ENCODE measurements around the gene CCN5.
"Not testable (repeated sequence)": the region's sequence is repeated elsewhere in the genome, so short reads cannot be mapped to it uniquely, and the experiment has no call there.

CCN5 gene, protein sequence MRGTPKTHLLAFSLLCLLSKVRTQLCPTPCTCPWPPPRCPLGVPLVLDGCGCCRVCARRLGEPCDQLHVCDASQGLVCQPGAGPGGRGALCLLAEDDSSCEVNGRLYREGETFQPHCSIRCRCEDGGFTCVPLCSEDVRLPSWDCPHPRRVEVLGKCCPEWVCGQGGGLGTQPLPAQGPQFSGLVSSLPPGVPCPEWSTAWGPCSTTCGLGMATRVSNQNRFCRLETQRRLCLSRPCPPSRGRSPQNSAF

DNA sequence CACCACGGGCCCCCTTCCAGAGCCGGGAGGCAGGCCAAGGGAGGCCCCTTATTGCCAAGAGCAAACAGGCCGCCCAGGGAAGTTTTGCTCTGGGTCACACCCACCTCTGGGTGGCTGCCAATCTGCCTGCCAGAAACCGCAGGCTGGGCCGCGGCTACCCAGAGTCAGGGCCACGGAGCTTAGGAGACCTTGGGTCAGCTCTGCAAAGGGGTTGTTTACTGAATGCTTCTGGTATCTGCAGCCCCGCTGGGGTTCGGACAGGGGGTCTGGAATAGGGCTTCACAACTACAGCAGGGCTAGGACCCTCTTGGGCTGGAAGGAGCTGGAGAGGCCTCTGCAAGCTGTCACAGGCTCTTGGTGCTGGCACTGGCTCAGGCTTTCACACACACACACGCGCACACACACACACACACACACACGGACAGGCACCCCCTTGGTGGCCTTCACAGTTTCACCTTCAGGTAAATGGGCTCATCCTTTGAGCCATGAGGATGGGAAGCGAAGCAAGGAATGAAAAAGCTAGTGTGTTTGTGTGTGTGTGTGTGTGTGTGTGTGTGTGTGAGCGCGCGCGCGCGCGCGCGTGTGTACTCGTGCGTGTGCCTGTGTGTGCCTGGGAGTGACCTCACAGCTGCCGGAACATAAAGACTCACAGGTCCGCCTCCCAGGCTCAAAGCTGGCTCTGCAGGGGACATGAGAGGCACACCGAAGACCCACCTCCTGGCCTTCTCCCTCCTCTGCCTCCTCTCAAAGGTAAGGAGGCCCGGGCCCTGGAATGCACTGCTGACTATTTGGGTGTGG, at the start of gene CCN5:
TSS of gene CCN5 (plus strand) at position 669 of the 798 bp plus-strand sequence. CDS start at position 691, 22 bp downstream.
- no peak for DNase-seq

DNA sequence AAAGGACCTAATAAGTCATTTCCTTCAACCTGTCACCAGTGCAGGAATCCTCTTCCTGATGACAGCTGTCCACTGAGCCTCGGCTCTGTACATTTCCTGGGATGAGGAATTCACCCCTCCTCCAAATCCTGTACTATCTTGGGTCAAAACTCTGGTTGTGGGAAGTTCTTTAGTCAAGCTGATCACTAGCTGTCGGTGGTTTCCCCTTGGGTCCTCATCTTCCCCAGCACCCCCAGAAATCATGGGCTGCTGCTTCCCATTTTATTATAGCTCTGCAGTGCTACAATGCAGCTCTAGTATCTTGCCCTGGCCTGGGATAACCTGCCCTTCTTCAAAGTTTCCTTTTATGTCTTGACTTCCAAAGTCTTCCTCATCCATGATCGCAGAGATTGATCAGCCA, 49.1 kb upstream of the CCN5 start:
- DNase-seq = no peak

DNA sequence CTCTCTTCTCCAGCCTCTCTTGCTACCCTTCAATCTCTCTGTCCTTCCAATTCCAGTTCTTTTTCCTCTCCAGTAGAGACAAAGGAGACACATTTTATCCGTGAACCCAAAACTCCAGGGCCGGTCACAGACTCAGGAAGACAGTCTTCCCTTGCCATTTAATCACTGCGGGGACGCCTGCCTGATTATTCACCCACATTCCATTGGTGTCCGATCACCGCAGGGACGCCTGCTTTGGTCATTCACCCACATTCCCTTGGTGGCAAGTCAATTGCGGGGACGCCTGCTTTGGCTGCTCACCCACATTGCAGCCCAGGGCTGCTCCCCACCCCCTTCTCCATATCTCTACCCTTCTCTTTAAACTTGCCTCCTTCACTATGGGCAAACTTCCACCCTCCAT, 44.3 kb upstream of the CCN5 start:
- not testable (repeated sequence) for DNase-seq

DNA sequence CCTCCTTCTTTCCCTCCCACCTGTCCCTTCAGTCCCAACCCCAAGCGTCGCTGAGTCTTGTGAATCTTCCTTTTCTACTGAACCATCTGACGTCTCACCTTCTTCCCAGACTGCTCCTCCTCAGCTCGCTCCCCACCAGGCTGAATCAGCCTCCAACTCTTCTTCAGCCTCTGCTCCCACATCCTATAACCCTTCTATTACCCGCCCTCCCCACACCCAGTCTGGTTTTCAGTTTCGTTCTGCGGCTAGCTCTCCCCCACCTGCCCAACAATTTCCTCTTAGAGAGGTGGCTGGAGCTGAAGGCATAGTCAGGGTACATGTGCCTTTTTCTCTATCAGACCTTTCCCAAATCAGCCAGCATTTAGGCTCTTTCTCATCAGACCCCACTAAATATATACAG, 43.6 kb upstream of the CCN5 start:
- DNase-seq = peak; percentile 67

DNA sequence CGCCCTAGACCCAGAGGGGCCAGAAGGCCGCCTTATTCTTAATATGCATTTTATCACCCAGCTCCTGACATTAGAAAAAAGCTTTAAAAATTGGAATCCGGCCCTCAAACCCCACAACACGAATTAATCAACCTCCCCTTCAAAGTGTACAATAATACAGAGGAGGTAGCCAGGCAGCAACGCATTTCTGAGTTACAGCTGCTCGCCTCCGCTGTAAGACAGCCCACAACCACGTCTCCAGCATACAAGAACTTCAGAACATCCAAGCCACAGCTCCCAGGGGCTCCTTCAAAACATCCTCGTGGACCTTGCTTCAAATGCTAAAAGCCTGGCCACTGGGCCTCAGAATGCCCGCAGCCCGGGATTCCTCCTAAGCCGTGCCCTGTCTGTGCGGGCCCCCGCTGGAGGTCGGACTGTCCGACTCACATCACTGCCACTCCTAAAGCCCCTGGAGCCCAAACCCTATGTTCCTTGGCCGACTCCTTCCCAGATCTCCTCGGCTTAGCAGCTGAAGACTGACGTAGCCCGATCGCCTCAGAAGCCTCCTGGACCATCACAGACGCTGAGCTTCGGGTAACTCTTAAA, 42.8 kb upstream of the CCN5 start:
- not testable (repeated sequence) for DNase-seq

DNA sequence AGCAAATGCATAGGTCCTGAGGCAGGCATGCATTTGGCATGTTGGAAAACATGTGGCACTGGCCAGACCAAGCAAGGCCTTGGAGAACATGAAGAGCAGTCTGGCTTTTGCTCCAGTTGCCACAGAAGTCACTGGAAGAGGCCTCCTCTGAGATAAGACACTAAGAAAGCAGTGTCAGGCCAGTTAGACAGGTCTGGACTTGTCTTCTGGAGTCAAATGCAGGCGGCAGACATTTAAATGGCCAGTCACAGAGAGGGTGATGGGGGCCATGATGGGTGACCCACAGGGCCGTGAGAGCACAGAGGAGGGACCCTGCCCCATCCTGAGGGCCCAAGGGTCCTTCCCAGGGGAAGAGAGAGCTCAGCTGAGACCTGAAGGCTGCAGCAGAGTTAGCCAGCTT, 36.9 kb upstream of the CCN5 start:
- DNase-seq = no peak

DNA sequence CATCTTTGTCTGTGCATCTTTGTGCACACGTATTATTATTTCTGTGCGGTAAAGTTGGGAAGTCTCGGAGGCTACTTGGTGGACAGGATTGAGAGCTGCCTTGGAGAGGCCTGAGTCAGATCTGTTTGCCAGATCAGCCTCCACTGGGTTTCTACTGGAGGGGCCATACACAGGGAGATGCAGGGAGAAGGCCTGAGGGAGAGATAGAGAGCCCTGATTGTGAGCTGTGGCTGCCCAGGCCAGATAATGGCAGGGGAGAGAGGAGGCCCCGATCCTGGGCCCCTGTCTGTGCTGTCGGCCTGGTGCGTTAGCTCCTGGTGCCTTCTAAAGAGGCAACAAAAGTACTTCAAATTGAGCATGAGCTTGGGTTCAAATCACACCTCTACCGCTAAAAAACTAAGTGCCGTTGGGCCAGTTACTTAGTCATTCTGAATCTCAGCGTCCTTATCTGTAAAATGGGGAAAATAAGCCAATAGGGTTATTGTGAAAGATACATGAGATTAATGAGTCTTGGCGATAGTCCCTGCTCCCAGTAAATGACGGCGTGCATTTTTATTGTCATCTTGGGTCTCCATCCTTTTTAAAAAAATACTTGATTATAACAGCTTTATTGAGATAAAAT, 36.1 kb upstream of the CCN5 start:
- no peak for DNase-seq

DNA sequence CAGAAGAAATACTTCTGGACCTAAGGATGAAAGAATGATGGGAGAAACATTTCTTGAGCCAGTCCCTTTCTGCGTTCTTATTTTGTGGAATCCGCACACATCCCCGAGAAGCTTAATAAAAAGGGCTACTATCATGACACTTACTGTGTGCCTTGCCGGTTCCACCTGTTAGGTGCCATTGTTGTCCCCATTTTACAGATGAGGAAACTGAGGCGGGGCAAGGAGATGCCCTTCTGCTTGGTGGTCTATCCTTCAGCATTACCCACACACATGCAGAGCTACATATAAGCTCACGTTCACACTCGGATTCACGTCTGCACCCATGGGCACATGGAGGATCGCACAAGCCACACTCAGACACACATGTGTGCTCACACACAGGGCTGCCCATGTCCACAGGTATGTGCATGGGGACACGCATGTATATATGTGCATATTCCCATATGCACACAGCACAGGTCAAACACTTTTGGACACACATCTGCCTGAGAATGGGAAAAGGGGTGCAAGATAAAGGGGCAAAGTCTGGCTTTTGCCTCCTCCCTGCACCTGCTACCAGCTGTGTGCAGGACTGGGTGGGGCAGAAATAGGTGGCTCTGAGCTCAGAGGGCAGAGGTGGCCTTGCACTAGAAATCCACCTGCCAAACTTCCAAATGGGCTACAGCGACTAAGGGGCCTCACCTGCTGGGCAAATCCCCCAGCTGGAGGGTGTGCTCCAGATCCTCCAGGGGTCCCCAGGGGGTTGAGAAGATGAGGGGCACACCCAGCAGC, 33.2 kb upstream of the CCN5 start:
- no peak for DNase-seq

DNA sequence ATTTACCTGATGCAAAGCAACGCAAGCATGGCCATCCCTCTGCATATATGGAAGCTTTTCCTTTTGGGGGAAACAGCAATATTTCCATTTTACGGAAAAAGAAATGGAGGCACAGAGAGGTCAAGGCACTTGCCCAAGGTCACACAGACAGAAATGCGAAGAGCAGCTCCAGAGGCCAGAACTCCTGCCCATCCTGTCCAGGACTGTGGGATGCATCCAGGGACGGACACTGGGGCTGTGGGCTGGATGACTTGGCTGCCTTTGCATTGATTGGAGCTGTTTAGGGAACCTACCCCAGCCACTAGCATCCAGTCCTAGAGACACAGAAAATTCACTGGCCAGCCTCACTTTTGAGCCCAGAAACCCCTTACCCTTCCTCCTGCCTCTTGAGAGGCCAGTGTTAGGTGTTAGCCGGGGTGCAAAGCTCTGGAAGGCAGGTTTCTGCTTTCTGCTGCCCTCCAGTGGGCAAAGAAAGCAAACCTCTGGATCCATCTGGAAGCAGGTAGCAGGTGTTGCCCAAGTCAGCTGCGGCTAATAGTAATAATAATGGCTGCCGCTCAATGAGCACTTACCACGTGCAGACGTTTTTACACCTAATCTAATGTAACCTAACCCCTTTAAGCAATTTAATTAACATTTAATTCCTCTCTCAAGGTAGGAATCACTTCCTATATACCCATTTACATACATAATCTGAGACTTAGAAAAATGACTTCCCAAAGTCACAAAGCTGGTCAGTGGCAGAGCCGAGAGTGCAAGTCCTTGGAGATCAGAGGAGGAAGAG, 31.7 kb upstream of the CCN5 start:
- DNase-seq = peak; percentile 59

DNA sequence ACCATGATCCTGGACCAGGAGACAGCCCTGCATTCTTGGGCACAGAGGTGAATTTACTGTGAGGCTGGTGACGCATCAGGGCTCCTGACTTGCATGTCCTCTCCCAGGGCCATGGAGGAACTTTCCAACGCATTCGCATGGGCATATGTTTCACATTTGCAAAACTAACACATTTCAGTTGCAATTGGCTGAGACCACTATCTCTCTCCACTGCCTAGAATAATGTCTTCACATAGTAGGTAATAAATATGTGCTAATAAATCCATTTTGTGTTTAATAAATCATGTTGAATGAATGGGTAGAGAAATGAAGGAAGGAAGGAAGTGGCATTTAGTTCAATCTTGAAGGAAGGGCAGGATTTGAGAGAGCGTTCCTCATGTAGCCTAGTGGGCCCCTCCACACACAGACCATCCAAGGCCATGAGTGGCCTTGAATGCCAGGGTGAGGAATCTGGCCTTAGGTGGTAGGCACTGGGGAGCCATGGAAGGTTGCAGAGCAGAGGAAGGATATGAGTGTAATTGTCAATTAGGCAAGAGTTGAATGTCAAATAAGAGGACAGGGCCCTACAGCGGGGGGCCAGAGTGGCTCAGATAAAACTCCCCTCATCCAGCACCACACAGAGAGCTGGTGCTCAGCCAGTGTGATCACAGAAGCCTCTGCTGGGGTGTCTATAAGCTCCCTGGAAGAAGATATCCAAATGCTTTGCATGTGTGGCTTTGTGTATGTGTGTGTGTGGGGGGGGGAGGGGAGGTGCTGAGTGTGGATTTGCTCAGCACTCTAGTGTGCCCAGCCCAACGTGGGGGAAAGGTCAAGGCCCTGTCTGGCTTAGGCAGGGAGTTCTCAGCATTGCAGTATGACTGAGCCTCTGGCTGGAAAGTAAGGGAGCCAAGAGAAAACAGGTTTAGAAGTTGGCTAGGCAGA, 30.9 kb upstream of the CCN5 start:
- DNase-seq = no peak

DNA sequence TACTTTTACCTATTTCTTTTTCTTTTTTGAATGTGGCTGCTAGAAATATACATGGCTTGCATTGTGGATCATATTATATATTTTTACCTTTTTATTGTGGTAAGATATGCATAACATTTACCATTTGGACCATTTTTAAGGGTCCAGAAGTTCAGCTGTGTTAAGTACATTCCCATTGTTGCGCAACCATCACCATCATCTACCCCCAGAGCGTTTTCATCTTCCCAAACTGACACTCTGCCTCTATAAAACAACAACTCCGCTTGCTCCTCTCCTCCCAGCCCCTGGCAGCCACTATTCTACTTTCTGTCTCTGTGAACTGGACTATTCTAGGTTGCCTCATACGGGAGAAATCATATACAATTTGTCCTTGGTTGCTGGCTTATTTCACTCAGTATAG, 28.2 kb upstream of the CCN5 start:
- DNase-seq = no peak

DNA sequence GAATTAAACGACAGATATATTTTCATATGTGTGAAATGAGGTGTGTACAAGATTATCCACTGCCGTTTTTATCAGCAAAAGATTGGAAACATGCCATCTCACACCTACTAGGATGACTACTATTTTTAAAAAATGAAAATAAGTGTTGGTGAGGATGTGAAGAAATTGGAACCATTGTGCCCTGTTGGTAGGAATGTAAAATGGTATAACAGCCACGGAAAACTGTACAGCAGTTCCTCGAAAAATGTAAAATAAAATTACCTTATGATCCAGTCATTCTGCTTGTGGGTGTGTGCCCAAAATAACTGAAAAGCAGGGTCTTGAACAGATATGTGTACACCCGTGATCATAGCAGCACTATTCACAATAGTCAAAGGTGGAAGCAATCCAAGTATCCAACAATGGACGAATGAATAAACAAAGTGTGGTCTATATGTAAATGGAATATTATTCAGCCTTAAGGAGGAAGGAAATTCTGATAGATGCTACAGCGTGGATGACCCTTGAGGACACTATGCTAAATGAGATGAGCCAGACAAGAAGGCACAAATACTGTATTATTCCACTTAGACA, 27.0 kb upstream of the CCN5 start:
- DNase-seq = no peak

DNA sequence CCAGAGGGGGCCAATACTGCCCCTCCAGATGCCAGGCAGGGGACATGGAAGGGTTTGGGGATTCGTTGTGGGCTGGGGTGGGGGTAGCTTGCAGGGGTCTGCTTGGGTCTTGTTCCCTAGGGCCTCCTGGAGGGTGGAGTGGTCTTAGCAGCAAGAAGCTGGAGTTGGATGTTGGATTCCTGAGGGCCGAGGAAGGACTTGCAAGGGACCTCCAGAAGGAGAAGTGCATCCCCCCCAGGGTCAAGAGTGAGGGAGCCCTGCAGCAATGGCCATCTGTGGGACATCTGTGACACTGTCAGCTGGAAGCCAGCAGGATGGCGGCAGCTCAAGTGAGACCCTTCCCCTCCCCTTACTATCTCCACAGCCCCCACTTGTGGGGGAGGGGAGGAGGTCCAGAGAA, 25.4 kb upstream of the CCN5 start:
- DNase-seq = no peak

DNA sequence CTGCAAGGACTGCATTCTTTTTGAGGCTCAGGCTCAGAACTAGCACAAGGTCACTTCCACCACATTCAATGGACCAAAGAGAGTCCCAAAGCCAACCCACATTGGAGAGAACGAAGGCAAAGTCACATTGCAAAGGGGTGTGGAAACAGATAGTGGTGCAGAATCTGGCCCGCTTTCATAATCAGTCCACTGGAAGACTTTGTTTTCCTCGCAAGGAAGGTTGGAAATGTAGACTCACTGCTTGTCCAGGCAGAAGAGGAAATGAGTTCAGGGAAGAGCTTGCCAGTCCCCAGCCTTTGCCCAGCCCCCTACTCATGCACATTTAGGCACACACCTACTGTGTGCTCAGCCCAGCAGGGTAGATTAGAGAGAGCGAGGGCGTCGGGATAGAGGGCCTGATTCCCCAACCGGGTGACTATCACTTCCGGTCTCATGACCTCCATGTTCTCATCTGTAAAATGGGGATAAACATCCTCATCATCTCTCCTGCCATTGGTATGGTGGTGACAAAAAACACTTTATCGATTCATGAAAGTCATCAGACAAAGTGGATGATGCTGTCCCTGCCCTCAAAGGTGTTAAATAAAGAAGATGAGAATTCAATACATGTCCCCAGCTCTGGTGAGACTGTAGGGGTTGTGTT, 24.3 kb upstream of the CCN5 start:
- DNase-seq = no peak

DNA sequence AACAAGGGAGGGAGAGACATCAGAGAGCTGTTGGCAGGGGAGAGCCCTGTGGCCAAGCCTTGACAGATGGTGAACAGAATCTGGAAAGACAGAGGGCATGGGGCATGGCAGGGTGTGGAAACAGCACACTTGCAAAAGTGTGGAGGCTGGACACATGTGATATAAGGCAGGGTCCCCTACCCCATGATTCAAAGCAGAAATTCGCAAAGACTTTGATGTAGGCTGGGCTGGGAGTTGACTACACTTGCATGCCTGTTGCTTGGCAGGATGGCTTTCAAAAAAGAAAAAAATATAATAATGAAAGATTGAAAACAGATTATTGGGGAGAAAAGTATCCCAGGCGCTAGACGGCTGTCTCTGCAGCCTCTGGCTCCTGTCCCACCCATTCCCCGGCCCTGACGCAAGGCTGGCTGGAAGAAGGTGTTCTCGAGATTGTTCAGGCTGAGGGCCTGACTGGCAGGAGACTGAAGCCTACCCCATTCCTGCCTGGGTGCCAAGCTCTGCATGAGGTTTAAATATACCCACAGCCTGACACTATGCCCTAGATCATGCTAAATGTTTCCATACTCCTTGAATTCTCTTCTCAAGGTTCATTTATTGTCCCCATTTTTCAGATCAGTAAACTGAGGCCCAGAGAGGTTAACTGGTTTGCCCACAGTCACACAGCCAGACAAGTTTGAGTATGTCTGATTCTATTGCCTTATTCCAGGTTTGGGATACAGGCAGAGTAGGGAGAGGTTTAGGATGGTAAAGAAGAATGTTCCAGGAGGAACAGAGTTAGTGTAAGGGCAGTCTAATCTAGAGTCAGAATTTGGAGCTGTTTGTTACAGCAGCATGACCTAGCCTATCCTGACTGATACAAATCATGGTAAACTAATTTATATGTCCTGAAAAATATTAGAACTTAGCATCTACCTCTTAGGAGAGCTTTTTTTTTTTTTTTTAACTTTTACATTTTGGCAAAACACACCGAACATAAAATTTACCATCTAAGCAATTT, 23.4 kb upstream of the CCN5 start:
- DNase-seq = no peak

DNA sequence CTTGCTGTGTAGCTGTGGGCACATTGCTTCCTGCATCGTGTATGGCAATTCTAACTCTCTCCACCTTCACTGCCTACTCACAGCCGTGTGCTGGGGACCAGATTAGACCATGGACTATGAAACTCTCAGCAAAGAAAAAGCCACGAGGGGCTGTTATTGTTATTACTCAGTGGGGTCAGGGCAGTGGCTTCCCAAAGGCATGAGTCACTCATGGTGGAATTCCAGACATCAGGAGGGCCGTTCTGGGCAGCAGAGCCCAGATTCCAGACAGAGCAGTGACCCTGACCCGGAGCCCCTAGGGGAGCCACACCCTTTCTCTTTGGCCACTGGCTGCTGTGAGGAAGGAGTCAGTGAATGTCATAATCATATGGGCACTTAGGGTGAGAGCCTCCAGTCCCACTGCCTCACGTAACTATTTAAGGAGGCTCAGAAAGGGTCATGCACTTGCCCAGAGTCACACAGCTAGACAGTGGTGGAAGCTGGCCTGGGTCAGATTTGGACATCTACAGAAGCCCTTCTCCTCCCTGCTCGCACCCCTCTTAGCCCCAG, 22.2 kb upstream of the CCN5 start:
- DNase-seq = no peak

DNA sequence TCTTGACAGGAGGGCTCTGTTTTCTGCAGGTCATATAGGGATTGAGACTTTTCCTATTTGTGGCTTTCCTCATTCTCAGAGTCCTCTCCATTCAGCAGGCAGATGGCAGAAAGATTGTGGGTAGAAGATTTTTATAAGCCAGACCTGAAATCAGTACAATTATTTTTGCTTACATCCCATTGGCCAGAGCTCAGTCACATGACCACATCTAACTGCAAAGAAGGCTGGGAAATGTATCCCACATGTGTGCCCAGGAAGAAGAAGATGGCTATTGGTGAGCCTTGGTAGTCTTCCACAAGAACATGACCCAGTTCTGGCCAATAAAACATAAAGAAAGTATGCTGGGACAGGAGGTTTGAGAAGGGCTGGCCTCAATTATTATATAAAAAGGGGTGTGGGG, 21.5 kb upstream of the CCN5 start:
- DNase-seq = no peak

DNA sequence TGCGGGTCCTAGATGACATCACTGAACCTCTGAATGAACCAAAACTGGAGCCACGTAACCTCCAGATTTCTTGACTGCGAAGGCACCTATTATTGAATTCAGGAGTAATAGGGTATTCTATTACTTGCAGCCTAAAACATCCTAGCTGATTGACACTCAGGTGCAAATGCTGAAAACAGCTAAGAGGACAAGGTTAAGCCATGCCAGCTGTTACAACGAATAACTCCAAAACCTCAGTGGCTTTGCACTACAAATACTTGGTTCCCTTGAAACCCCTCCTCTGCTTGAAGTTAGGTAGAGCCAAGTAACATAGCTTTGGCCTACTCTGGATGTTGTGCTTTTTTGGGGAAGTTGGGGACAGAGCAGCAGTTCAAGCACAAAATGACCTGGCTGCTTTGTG, 21.0 kb upstream of the CCN5 start:
- no peak for DNase-seq

DNA sequence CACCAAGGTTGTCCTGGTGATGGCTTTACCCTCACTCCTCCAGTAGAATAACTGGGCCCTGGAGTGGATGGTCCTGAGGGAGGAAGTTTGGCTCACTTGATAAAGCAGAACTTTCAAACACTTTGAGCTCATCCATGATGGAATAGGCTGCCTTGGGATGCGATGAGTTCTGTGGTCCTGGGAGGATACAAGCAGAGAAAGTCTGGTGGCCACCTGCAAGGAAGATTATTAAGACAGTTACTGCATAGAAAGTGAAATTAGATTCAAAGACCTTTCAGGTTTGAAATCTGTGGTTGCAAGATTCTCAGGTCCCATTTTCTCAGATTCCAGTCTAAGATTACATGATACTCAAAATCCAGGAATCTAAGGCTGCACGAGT, 19.9 kb upstream of the CCN5 start:
- no peak for DNase-seq

Measured in stimulated activated CD4-positive, alpha-beta T cell treated with anti-CD3 and anti-CD28 coated beads, Interleukin-1b, Interleukin-23, amount 100 ng/mL, for 48 hours (primary cell).